SK-N-SH treated with all-trans-retinoic acid at 6 μM for 48 hours (cell line): Measurements from ENCODE around the gene WDR54.

ENCODE experiments used
- CSDC2 ChIP-seq: fragments of 250-450 bp; sonication (Bioruptor Pico); IDR thresholded peaks from 2 replicates; pipeline ENCODE4 v1.5.0; 2020; ENCODE audit warnings: mild to moderate bottlenecking, moderate library complexity
- PATZ1 ChIP-seq: fragments of 250-450 bp; sonication (Bioruptor Pico); IDR thresholded peaks from 2 replicates; pipeline ENCODE4 v1.8.0; 2020; ENCODE audit warnings: mild to moderate bottlenecking, moderate library complexity, borderline replicate concordance
- ZFP3 ChIP-seq: fragments of 250-450 bp; sonication (Bioruptor Pico); IDR thresholded peaks from 2 replicates; pipeline ENCODE4 v1.5.0; 2020; ENCODE audit warnings: mild to moderate bottlenecking, moderate library complexity
- ZFP30 ChIP-seq: fragments of 450-650 bp; formaldehyde crosslinking; IDR thresholded peaks from 2 replicates; pipeline ENCODE4 v1.5.0; 2022; ENCODE audit warnings: mild to moderate bottlenecking, moderate library complexity

GRCh38 chr2:74399785-74400184, 21.7 kb upstream of the WDR54 start:
- TF ChIP-seq PATZ1 (CRISPR knock-in tag) (no peak), ZFP30 (no peak), CSDC2 (CRISPR knock-in tag) (no peak), ZFP3 (CRISPR knock-in tag) (no peak)
